H1 (cell line): ENCODE results near the gene HES5. TPM values are rescaled to one million over a fixed set of nuclear protein-coding genes. Genes with fewer than 3 reads are reported as not detected.

ENCODE experiments used
- BRCA1 ChIP-seq: IDR thresholded peaks from 2 replicates; pipeline ENCODE4 v1.6.1; 2012; ENCODE audit warnings: low read depth, low read length, improper control_type of control experiment
- CTCF ChIP-seq, 3 experiments: IDR thresholded peaks; 1 replicate in 2 of 3; 2 replicates in 1 of 3; pipeline versions ENCODE4 v1.5.1 to v1.6.1; 2011; ENCODE audit warnings: low read length in 3 of 3, mild to moderate bottlenecking in 3 of 3, inconsistent platforms in 2 of 3, low read depth in 1 of 3, moderate library complexity in 1 of 3; ENCODE audit not compliant: insufficient read depth in 1 of 3; ENCODE audit errors: control extremely low read depth in 1 of 3
- EZH2 ChIP-seq: fragments of 200-600 bp; sonication (generic); IDR thresholded peaks from 2 replicates; pipeline ENCODE4 v1.7.1; 2012; ENCODE audit warnings: low read depth, mild to moderate bottlenecking, moderate library complexity, low read length, inconsistent platforms; ENCODE audit not compliant: severe bottlenecking
- KDM1A ChIP-seq: fragments of 200-600, 300-600 bp; sonication (generic); IDR thresholded peaks from 2 replicates; pipeline ENCODE4 v1.7.1; 2016; ENCODE audit warnings: mild to moderate bottlenecking, low read length, borderline replicate concordance
- TEAD4 ChIP-seq: IDR thresholded peaks from 2 replicates; pipeline ENCODE4 v1.6.1; 2012; ENCODE audit warnings: low read depth, low read length, inconsistent platforms, mixed read lengths
- polyA plus RNA-seq, 7 experiments: library from polyadenylated mRNA; depleted of rRNA in 3 of 7; stranded (reverse) in 5 of 7; unstranded in 2 of 7; fragments of >200 nt in 5 of 7; fragments of 200-250 nt in 2 of 7; gene quantifications; 1 replicate in 5 of 7; 2 replicates in 1 of 7; 4 replicates in 1 of 7; pipeline versions ENCODE4 v1.2.1 to v1.2.3, GENCODE V29; 2011 to 2013; ENCODE audit warnings: missing spikeins in 2 of 7, mixed read lengths in 2 of 7
- total RNA-seq: library from RNA; stranded (reverse); fragmentation: NEBNext Ultra II Directional; extraction: Animal tissue kit (Norgen Biotek cat#: 25700); gene quantifications from 2 replicates; pipeline ENCODE4 v1.2.1, GENCODE V29; 2021

The HES5 gene
- total and polyA plus RNA-seq, 2 of the 8 experiments (the other 6 are each of a cell fraction or from before 2014, with no cell fraction given) = 0.22 TPM; not detected in 1

- no peak for TF ChIP-seq CTCF (IDR thresholded peaks at IDR 0.05; ENCODE audit: control extremely low read depth in 1 of 3, insufficient read depth in 1 of 3, low read depth in 1 of 3, low read length in 3 of 3)
- TF ChIP-seq TEAD4 = no peak
- TF ChIP-seq EZH2 = no peak
- TF ChIP-seq BRCA1 = no peak
- TF ChIP-seq KDM1A = no peak
- TF ChIP-seq, all 59 proteins: peak for 0
These were observed 10.9 kb downstream of the HES5 start (continued) for GRCh38 chr1:2519029-2519685.
